ENCODE measurements around the gene TGIF1. TPM values are rescaled to one million over a fixed set of nuclear protein-coding genes. Genes with fewer than 3 reads are reported as not detected.
"Not testable (repeated sequence)": the region's sequence is repeated elsewhere in the genome, so short reads cannot be mapped to it uniquely, and the experiment has no call there.

TGIF1 gene
- total RNA-seq (2014; rRNA removed; shearing (Covaris generic)) = 279 and 304 TPM in 2 replicates

GRCh38 chr18:3450012-3450798, at the start of gene TGIF1:
Gene TGIF1 (plus strand): TSS chr18:3450172. CDS start chr18:3450490, 318 bp downstream.
- in situ Hi-C loops (cut with HindIII; ENCODE audit: low sequenced_read_pairs) = no loop called here
- peak; percentile 43 for DNase-seq (ENCODE audit: low spot score)

- in situ Hi-C loops (cut with HindIII; ENCODE audit: low sequenced_read_pairs) = no loop called here
- DNase-seq (ENCODE audit: low spot score) = no peak
These were observed 49.2 kb upstream of the TGIF1 start for GRCh38 chr18:3400567-3401296.

- in situ Hi-C loops (cut with HindIII; ENCODE audit: low sequenced_read_pairs) = no loop called here
These were observed 48.0 kb upstream of the TGIF1 start for GRCh38 chr18:3401669-3402620.

GRCh38 chr18:3402982-3403451, 47.0 kb upstream of the TGIF1 start:
- in situ Hi-C loops (cut with HindIII; ENCODE audit: low sequenced_read_pairs) = no loop called here
- DNase-seq (ENCODE audit: low spot score) = peak; percentile 74

More at GRCh38 chr18:3401669-3402620, 48.0 kb upstream of the TGIF1 start:
- no peak for DNase-seq (ENCODE audit: low spot score)

- DNase-seq (ENCODE audit: low spot score) = no peak
- in situ Hi-C loops (cut with HindIII; ENCODE audit: low sequenced_read_pairs) = no loop called here
These were observed 44.3 kb upstream of the TGIF1 start for GRCh38 chr18:3405713-3406112.

GRCh38 chr18:3408107-3408506, 41.9 kb upstream of the TGIF1 start:
- no peak for DNase-seq (ENCODE audit: low spot score)
- in situ Hi-C loops (cut with HindIII; ENCODE audit: low sequenced_read_pairs) = no loop called here

GRCh38 chr18:3409811-3410210, 40.2 kb upstream of the TGIF1 start:
- in situ Hi-C loops (cut with HindIII; ENCODE audit: low sequenced_read_pairs) = no loop called here
- DNase-seq (ENCODE audit: low spot score) = no peak

GRCh38 chr18:3410273-3410672, 39.7 kb upstream of the TGIF1 start:
- peak; percentile 72 for DNase-seq (ENCODE audit: low spot score)
- in situ Hi-C loops (cut with HindIII; ENCODE audit: low sequenced_read_pairs) = no loop called here

GRCh38 chr18:3410876-3411275, 39.1 kb upstream of the TGIF1 start:
- DNase-seq (ENCODE audit: low spot score); in situ Hi-C loops (cut with HindIII; ENCODE audit: low sequenced_read_pairs): not testable (repeated sequence)

- in situ Hi-C loops (cut with HindIII; ENCODE audit: low sequenced_read_pairs) = no loop called here
- DNase-seq (ENCODE audit: low spot score) = peak; percentile 35
These were observed 38.6 kb upstream of the TGIF1 start for GRCh38 chr18:3411327-3411726.

- in situ Hi-C loops (cut with HindIII; ENCODE audit: low sequenced_read_pairs) = no loop called here
- peak; percentile 23 for DNase-seq (ENCODE audit: low spot score)
These were observed 38.1 kb upstream of the TGIF1 start for GRCh38 chr18:3411854-3412268.

- DNase-seq (ENCODE audit: low spot score); in situ Hi-C loops (cut with HindIII; ENCODE audit: low sequenced_read_pairs): not testable (repeated sequence)
These were observed 37.4 kb upstream of the TGIF1 start for GRCh38 chr18:3412528-3412927.

- DNase-seq (ENCODE audit: low spot score) = no peak
- in situ Hi-C loops (cut with HindIII; ENCODE audit: low sequenced_read_pairs) = no loop called here
These were observed 34.9 kb upstream of the TGIF1 start for GRCh38 chr18:3415110-3415509.

GRCh38 chr18:3418083-3418482, 31.9 kb upstream of the TGIF1 start:
- DNase-seq (ENCODE audit: low spot score) = no peak
- in situ Hi-C loops (cut with HindIII; ENCODE audit: low sequenced_read_pairs) = no loop called here

GRCh38 chr18:3420919-3421279, 29.1 kb upstream of the TGIF1 start:
- in situ Hi-C loops (cut with HindIII; ENCODE audit: low sequenced_read_pairs) = no loop called here
- no peak for DNase-seq (ENCODE audit: low spot score)

GRCh38 chr18:3422905-3423304, 27.1 kb upstream of the TGIF1 start:
- DNase-seq (ENCODE audit: low spot score) = no peak
- in situ Hi-C loops (cut with HindIII; ENCODE audit: low sequenced_read_pairs) = no loop called here

GRCh38 chr18:3424280-3424890, 25.6 kb upstream of the TGIF1 start:
- no peak for DNase-seq (ENCODE audit: low spot score)

GRCh38 chr18:3425030-3425429, 24.9 kb upstream of the TGIF1 start:
- no peak for DNase-seq (ENCODE audit: low spot score)
- in situ Hi-C loops (cut with HindIII; ENCODE audit: low sequenced_read_pairs) = no loop called here

More at GRCh38 chr18:3424280-3424890, 25.6 kb upstream of the TGIF1 start:
- in situ Hi-C loops (cut with HindIII; ENCODE audit: low sequenced_read_pairs) = no loop called here

- DNase-seq (ENCODE audit: low spot score) = no peak
- in situ Hi-C loops (cut with HindIII; ENCODE audit: low sequenced_read_pairs) = no loop called here
These were observed 24.5 kb upstream of the TGIF1 start for GRCh38 chr18:3425446-3425845.

Measured in G401 (cell line).